GM12872 (cell line): ENCODE measurements around the gene HNRNPA2B1.
A peak's percentile ranks its signal among the peaks of the same experiment; 100 is the strongest.

ENCODE experiments used
- CTCF ChIP-seq: IDR thresholded peaks from 3 replicates; pipeline ENCODE4 v1.5.1; 2011; ENCODE audit warnings: low read depth, mild to moderate bottlenecking, low read length, moderate library complexity; ENCODE audit not compliant: insufficient read depth

Gene HNRNPA2B1

GRCh38 chr7:26201247-26202018, 887 bp upstream of the HNRNPA2B1 start, which contains the start of gene CBX3:
CBX3 (plus strand) TSS chr7:26201745; CDS start chr7:26202999, 1,254 bp downstream.
- TF ChIP-seq CTCF: no peak

- TF ChIP-seq CTCF: no peak
Observed at GRCh38 chr7:26200038-26200443, 505 bp downstream of the HNRNPA2B1 start.

GRCh38 chr7:26199301-26200037, 1.1 kb downstream of the HNRNPA2B1 start:
- no peak for TF ChIP-seq CTCF

DNA sequence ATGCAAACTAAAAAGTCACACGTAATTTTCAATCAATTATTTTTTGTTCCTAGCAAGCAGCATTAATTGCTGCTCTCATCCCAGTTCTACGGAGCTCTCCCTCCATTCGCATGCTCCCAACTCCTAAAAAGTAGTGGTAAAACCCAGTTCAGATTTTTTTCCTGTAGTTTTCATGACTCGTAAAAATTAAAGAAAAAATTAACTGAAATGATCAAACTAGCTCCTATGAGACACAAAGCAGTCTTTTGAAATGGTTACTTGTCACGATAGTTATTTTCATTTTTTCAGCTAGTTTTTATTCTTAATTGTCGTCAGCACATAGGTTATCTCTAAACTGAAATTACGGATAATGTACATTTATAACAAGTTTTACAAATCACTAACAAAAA, 1.8 kb downstream of the HNRNPA2B1 start:
- no peak for TF ChIP-seq CTCF

DNA sequence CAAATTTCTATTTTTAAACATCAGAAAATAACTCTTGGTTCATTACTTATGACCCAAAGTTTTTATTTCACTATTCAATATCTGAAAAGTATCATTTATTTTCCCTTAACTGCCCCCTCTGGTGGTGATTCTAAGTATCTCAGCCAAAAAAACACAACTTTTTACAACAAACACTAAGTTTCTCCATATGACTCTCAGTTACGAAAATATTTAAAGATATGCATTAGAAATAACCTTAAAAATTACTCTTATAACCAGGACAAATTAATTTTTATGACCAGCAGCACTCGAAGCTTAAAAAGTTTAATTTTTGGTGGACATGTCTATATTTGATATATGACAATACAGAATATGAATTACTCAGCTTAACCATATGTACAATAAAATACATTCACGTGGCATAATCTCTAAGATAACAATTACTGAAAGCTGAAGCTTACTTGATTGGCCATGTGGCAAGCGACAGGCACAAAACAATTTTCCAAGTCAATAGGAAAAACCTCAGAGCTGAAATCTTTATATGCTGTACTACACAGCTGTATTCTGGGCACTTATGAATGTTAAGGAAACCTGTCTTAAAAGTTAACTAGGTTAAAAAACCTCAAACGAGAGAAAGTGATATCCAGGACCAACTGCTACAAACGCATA, 2.3 kb downstream of the HNRNPA2B1 start:
- peak; percentile 41; the same call in 2 of the 3 replicates for TF ChIP-seq CTCF

- no peak for TF ChIP-seq CTCF
Observed at GRCh38 chr7:26197153-26198115, 3.1 kb downstream of the HNRNPA2B1 start.
